KMS-11 (cell line): ENCODE data around the gene ZKSCAN4.
A peak's percentile ranks its signal among the peaks of the same experiment; 100 is the strongest.

ENCODE experiments used
- H2AFZ ChIP-seq: fragments of 200-600 bp; sonication (generic); 2 replicates; pipeline ENCODE4 v1.6.1; 2016; ENCODE audit warnings: antibody characterized with exemption, mixed run types, low read depth
- H3K27ac ChIP-seq: fragments of 200-600 bp; sonication (generic); 2 replicates; pipeline ENCODE4 v1.6.1; 2016; ENCODE audit warnings: mild to moderate bottlenecking, mixed run types
- H3K27me3 ChIP-seq: fragments of 200-600 bp; sonication (generic); 2 replicates; pipeline ENCODE4 v1.6.1; 2017; ENCODE audit warnings: mild to moderate bottlenecking, low read depth, mixed run types, moderate library complexity; ENCODE audit not compliant: insufficient read depth
- H3K36me3 ChIP-seq: fragments of 200-600 bp; sonication (generic); 2 replicates; pipeline ENCODE4 v1.6.1; 2017; ENCODE audit warnings: mild to moderate bottlenecking, mixed run types; ENCODE audit not compliant: insufficient read depth
- H3K4me1 ChIP-seq: fragments of 200-600 bp; sonication (generic); 2 replicates; pipeline ENCODE4 v1.6.1; 2016; ENCODE audit warnings: mild to moderate bottlenecking, low read depth, mixed run types; ENCODE audit not compliant: poor library complexity, severe bottlenecking
- H3K4me2 ChIP-seq: fragments of 200-600 bp; sonication (generic); 2 replicates; pipeline ENCODE4 v1.7.0; 2016; ENCODE audit warnings: mild to moderate bottlenecking, mixed run types
- H3K4me3 ChIP-seq: fragments of 200-600 bp; sonication (generic); IDR thresholded peaks from 2 replicates; pipeline ENCODE4 v1.6.1; 2017; ENCODE audit warnings: low read depth, low read length, mixed read lengths; ENCODE audit not compliant: insufficient read depth
- H3K79me2 ChIP-seq: fragments of 200-600 bp; sonication (generic); 2 replicates; pipeline ENCODE4 v1.6.1; 2016; ENCODE audit warnings: low read depth, mixed run types; ENCODE audit not compliant: insufficient read depth
- H3K9ac ChIP-seq: fragments of 200-600 bp; sonication (generic); 2 replicates; pipeline ENCODE4 v1.6.1; 2016; ENCODE audit warnings: mild to moderate bottlenecking, mixed run types
- H4K20me1 ChIP-seq: fragments of 200-600 bp; sonication (generic); 2 replicates; pipeline ENCODE4 v1.6.1; 2016; ENCODE audit warnings: mild to moderate bottlenecking, mixed run types; ENCODE audit not compliant: insufficient read depth
- TF ChIP-seq, protein P1 (sequence below): fragments of 200-600 bp; sonication (generic); conservative IDR thresholded peaks from 2 replicates; pipeline ENCODE4 v1.6.1; 2017; ENCODE audit warnings: low read depth, mild to moderate bottlenecking, antibody characterized with exemption, low read length, moderate library complexity, mixed read lengths

The ZKSCAN4 gene

DNA sequence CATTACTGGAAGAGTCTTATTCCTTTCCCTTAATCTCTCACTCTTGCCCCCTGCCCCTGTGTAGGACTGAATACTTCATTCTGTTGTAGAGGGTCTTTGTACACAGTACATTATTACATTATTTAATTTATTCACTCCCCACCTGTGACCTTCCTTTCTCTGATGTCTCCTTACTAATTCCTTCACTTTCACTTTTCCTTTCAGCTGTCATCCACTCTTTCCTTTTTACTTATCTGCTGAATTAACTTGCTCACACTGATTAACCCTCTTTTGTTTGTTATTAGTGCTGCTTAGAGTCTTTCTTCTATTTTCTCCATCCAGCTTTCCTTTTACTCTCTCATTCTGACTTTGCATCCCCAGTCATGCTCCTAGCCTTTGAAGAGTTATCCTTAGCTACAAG is 22.8 kb upstream of the ZKSCAN4 start:
- no peaks in the 10 kb centered on the region for H4K20me1 ChIP-seq
- H3K4me3 ChIP-seq: no peak overlapping the region
- no peaks in the 10 kb centered on the region for H3K4me1 ChIP-seq
- TF ChIP-seq, protein P1, sequence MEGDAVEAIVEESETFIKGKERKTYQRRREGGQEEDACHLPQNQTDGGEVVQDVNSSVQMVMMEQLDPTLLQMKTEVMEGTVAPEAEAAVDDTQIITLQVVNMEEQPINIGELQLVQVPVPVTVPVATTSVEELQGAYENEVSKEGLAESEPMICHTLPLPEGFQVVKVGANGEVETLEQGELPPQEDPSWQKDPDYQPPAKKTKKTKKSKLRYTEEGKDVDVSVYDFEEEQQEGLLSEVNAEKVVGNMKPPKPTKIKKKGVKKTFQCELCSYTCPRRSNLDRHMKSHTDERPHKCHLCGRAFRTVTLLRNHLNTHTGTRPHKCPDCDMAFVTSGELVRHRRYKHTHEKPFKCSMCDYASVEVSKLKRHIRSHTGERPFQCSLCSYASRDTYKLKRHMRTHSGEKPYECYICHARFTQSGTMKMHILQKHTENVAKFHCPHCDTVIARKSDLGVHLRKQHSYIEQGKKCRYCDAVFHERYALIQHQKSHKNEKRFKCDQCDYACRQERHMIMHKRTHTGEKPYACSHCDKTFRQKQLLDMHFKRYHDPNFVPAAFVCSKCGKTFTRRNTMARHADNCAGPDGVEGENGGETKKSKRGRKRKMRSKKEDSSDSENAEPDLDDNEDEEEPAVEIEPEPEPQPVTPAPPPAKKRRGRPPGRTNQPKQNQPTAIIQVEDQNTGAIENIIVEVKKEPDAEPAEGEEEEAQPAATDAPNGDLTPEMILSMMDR: no peak
- H3K27me3 ChIP-seq: no peaks in the 10 kb centered on the region
- no peak overlapping the region for H3K27ac ChIP-seq
- no peak overlapping the region for H3K4me2 ChIP-seq
- no peak overlapping the region for H3K9ac ChIP-seq
- no peaks in the 10 kb centered on the region for H3K36me3 ChIP-seq
- no peaks in the 10 kb centered on the region for H3K79me2 ChIP-seq
- no peak overlapping the region for H2AFZ ChIP-seq

DNA sequence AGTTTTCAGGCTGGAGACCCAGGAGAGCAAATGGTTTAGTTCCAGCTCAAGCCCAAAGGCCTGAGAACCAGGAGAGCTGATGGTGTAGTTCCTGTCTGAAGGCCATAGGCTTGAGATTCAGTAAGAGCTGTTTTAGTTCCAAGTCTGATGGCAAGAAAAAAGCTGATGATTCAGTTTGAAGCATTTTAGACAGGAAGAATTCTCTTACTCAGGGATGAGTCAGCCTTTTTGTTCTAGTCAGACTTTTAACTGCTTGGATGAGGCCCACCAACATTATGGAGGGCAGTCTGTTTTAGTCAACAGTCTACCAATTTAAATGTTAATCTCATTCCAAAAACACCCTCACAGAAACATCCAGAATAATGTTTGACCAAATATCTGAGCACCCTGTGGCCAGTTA is 17.4 kb upstream of the ZKSCAN4 start:
- Histone ChIP-seq H2AFZ (no peak overlapping the region), H3K4me3 (no peak overlapping the region), H3K27ac (no peak overlapping the region), H3K36me3 (no peaks in the 10 kb centered on the region), H3K4me1 (peaks cover 17% of the 10 kb centered on the region), H3K9ac (no peak overlapping the region), H3K4me2 (no peak overlapping the region), H3K27me3 (no peaks in the 10 kb centered on the region), H4K20me1 (no peaks in the 10 kb centered on the region), H3K79me2 (no peaks in the 10 kb centered on the region)
- TF ChIP-seq, protein P1: no peak

DNA sequence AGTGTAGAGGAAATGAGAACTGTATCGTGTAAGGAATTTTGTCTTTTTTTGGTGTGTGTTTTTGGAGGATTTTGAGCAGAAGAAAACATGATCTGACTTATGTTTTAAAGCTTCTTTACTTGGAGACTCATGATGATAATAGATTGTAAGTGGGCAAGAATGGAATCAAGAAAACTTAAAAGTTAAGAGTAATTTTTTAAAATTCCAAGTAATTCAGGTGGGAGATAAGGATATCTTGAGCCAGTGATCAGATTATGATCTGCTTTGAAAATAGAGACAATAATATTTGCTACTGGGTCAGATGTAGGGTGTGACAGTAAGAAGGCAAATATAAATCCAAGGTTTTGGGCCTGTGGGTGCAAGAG is 15.6 kb upstream of the ZKSCAN4 start:
- H3K27me3 ChIP-seq: no peaks in the 10 kb centered on the region
- H2AFZ ChIP-seq: peak overlapping the region; percentile 92
- no peaks in the 10 kb centered on the region for H3K36me3 ChIP-seq
- peak overlapping the region; percentile 76 for H3K4me2 ChIP-seq
- H3K79me2 ChIP-seq: no peaks in the 10 kb centered on the region
- no peaks in the 10 kb centered on the region for H4K20me1 ChIP-seq
- H3K9ac ChIP-seq: peak overlapping the region; percentile 69; the same call in 1 of the 2 replicates
- peaks cover 17% of the 10 kb centered on the region for H3K4me1 ChIP-seq
- TF ChIP-seq, protein P1: no peak
- peak overlapping the region; percentile 30 for H3K4me3 ChIP-seq
- peak overlapping the region; percentile 64; the same call in 1 of the 2 replicates for H3K27ac ChIP-seq

DNA sequence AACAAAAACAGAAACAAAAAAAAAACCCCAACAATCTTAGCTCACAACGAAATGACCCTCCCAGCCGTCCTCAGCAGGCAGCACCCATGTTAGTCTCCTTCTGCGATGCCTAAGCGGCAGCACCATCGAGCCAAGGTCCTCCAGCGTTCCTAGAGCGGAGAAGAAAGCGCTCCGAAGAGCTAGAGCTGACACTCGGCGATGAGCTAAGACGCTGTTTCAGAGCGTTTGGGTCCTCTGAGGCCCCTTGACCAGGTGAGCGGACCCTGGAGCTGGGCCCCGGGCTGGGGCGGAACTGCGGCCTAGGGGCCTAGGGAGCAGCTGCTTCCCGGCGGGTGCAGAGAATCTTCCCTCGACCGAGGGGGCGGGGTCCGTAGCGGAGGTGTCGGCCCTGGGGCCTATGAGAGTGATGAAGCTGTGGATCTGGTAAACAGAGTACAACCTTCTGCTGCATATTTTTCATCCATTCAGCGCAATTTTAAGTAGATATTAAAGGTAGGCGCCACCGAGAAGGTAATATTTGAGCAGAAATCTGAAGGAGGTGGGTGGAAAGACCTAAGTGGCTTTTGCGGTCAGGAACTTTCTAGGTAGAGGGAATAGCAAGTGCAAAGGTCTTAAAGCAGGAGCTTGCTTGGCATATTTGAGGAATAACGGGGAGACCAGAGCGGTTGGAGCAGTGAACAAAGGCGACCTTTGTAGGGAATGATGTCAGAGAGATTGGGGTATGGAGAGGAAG is 15.1 kb upstream of the ZKSCAN4 start, which contains the start of gene ZSCAN26:
Gene ZSCAN26 (plus strand): TSS at position 182 of the 733 bp plus-strand sequence. CDS start 4,777 bp downstream, outside the sequence.
- H3K9ac ChIP-seq: peak within 1 kb of the TSS; percentile 69
- peak within 1 kb of the TSS; percentile 64 for H3K27ac ChIP-seq
- H3K4me3 ChIP-seq: peak within 1 kb of the TSS; percentile 41
- H4K20me1 ChIP-seq: no peaks in the 10 kb centered on the region
- H2AFZ ChIP-seq: peak within 1 kb of the TSS; percentile 92
- peak within 1 kb of the TSS; percentile 76 for H3K4me2 ChIP-seq
- no peaks in the 10 kb centered on the region for H3K36me3 ChIP-seq
- H3K79me2 ChIP-seq: no peaks in the 10 kb centered on the region
- no peaks in the 10 kb centered on the region for H3K27me3 ChIP-seq
- TF ChIP-seq, protein P1: no peak
- peaks cover 17% of the 10 kb centered on the region for H3K4me1 ChIP-seq
